A549 (cell line): ENCODE results near the gene RANGRF. TPM values are rescaled to one million over a fixed set of nuclear protein-coding genes. Genes with fewer than 3 reads are reported as not detected.
"Not testable (repeated sequence)": the region's sequence is repeated elsewhere in the genome, so short reads cannot be mapped to it uniquely, and the experiment has no call there.

Experiments used
- ATAC-seq, 2 experiments: fragments of 200-7000 bp in 1 of 2; fragments of >200 bp in 1 of 2; cut with Nextera tagmentation in 1 of 2; cut with Tn5 transposase in 1 of 2; 3 replicates each; pipeline versions ENCODE4 v1.8.0 to v1.9.1; 2018 to 2020; ENCODE audit warnings: mild to moderate bottlenecking in 1 of 2, moderate library complexity in 1 of 2
- CTCF ChIA-PET: fragments of 300-600 bp; sonication (Branson Sonifier 250); formaldehyde crosslinking; extraction: SDS; loops from one replicate; lab custom pipeline; 2021; ENCODE audit warnings: antibody characterized with exemption, inconsistent platforms; lab: Yijun Ruan, JAX
- POLR2A ChIA-PET: fragments of 350-600 bp; formaldehyde crosslinking; extraction: SDS; loops from one replicate; lab custom pipeline; 2021; ENCODE audit warnings: antibody characterized with exemption, inconsistent platforms; lab: Yijun Ruan, JAX
- DNase-seq, 2 experiments: peaks; one replicate each; pipeline versions ENCODE4 v3.0.0 to v3.0.0-alpha.2; 2011 to 2016; ENCODE audit warnings: low read depth in 1 of 2, low spot score in 1 of 2
- FAIRE-seq: peaks from 2 replicates; lab custom pipeline; 2011; peaks lifted over from hg19 to GRCh38; lab: Jason Lieb, UNC
- H3K27ac ChIP-seq, 2 experiments: fragments of >200 bp; sonication (Bioruptor Twin); formaldehyde crosslinking; 3 replicates each; pipeline ENCODE4 v1.5.1; 2016 to 2017
- H3K4me1 ChIP-seq: fragments of >200 bp; sonication (Bioruptor Twin); formaldehyde crosslinking; 3 replicates; pipeline ENCODE4 v1.6.1; 2016
- H3K4me2 ChIP-seq: fragments of >200 bp; sonication (Bioruptor Twin); formaldehyde crosslinking; 3 replicates; pipeline ENCODE4 v1.6.1; 2016
- H3K4me3 ChIP-seq: fragments of >200 bp; sonication (Bioruptor Twin); formaldehyde crosslinking; 3 replicates; pipeline ENCODE4 v1.5.1; 2016
- H3K9me3 ChIP-seq: fragments of >200 bp; sonication (Bioruptor Twin); formaldehyde crosslinking; 3 replicates; pipeline ENCODE4 v1.6.1; 2016
- CEBPB ChIP-seq, 2 experiments: fragments of >200 bp in 1 of 2; sonication (Bioruptor Twin) in 1 of 2; formaldehyde crosslinking in 1 of 2; IDR thresholded peaks; 2 replicates each; pipeline ENCODE4 v1.6.1; 2012 to 2016
- CTCF ChIP-seq: fragments of >200 bp; sonication (Bioruptor Twin); formaldehyde crosslinking; IDR thresholded peaks from 3 replicates; pipeline ENCODE4 v1.5.1; 2016
- EHMT2 ChIP-seq: fragments of 200-600 bp; sonication (generic); IDR thresholded peaks from 2 replicates; pipeline ENCODE4 v1.6.1; 2016; ENCODE audit warnings: antibody characterized with exemption, low read depth, mild to moderate bottlenecking, moderate library complexity
- FOSB ChIP-seq: fragments of 250-450 bp; sonication (Bioruptor Pico); IDR thresholded peaks from 2 replicates; pipeline ENCODE4 v1.5.0; 2020; ENCODE audit warnings: mild to moderate bottlenecking, moderate library complexity
- GATA3 ChIP-seq: IDR thresholded peaks from 2 replicates; pipeline ENCODE4 v1.6.1; 2012; ENCODE audit warnings: borderline replicate concordance
- HDAC2 ChIP-seq: fragments of 200-600 bp; sonication (generic); IDR thresholded peaks from 2 replicates; pipeline ENCODE4 v1.6.1; 2016
- HMGXB4 ChIP-seq: fragments of 250-450 bp; sonication (Bioruptor Pico); IDR thresholded peaks from 2 replicates; pipeline ENCODE4 v1.5.0; 2021; ENCODE audit warnings: mild to moderate bottlenecking, moderate library complexity, borderline replicate concordance
- HOXB5 ChIP-seq: fragments of 250-450 bp; sonication (Bioruptor Pico); IDR thresholded peaks from 2 replicates; pipeline ENCODE4 v1.5.0; 2020; ENCODE audit warnings: mild to moderate bottlenecking, moderate library complexity
- JUNB ChIP-seq: fragments of >200 bp; sonication (Bioruptor Twin); formaldehyde crosslinking; IDR thresholded peaks from 2 replicates; pipeline ENCODE4 v1.6.1; 2016
- MAX ChIP-seq: IDR thresholded peaks from 2 replicates; pipeline ENCODE4 v1.6.1; 2012
- MAZ ChIP-seq: fragments of 150-350 bp; IDR thresholded peaks from 2 replicates; pipeline ENCODE4 v1.6.1; 2014; ENCODE audit warnings: antibody characterized with exemption, low read depth, low read length, borderline replicate concordance
- NFE2L2 ChIP-seq: fragments of 150-350 bp; conservative IDR thresholded peaks from 2 replicates; pipeline ENCODE4 v1.6.1; 2014; ENCODE audit warnings: low read length
- NPAS2 ChIP-seq: fragments of 250-450 bp; sonication (Bioruptor Pico); IDR thresholded peaks from 2 replicates; pipeline ENCODE4 v1.8.0; 2022; ENCODE audit warnings: mild to moderate bottlenecking, moderate library complexity, borderline replicate concordance
- NR3C1 ChIP-seq: fragments of >200 bp; sonication (Bioruptor Twin); formaldehyde crosslinking; IDR thresholded peaks from 3 replicates; pipeline ENCODE4 v1.6.1; 2017
- RAD21 ChIP-seq, 2 experiments: fragments of >200 bp in 1 of 2; sonication (Bioruptor Twin) in 1 of 2; formaldehyde crosslinking in 1 of 2; IDR thresholded peaks in 1 of 2; conservative IDR thresholded peaks in 1 of 2; 2 replicates in 1 of 2; 3 replicates in 1 of 2; pipeline ENCODE4 v1.6.1; 2012 to 2018; ENCODE audit warnings: inconsistent platforms in 1 of 2
- REST ChIP-seq: fragments of 200-600 bp; sonication (generic); IDR thresholded peaks from 2 replicates; pipeline ENCODE4 v1.6.1; 2016; ENCODE audit warnings: antibody characterized with exemption, mild to moderate bottlenecking, moderate library complexity
- RNF2 ChIP-seq: fragments of 200-600 bp; sonication (generic); IDR thresholded peaks from 2 replicates; pipeline ENCODE4 v1.6.1; 2016; ENCODE audit warnings: low read depth, mild to moderate bottlenecking, antibody characterized with exemption, moderate library complexity, borderline replicate concordance
- SMC3 ChIP-seq: fragments of >200 bp; sonication (Bioruptor Twin); formaldehyde crosslinking; IDR thresholded peaks from 3 replicates; pipeline ENCODE4 v1.6.1; 2018; ENCODE audit warnings: inconsistent platforms
- ZC3H11A ChIP-seq: fragments of 450-650 bp; IDR thresholded peaks from 2 replicates; pipeline ENCODE4 v1.6.1; 2014; ENCODE audit warnings: antibody characterized with exemption, mild to moderate bottlenecking
- WGBS: methylation state at CpG from one replicate; pipeline ENCODE4 v1.1.6; 2017; ENCODE audit errors: missing lambda C conversion rate; 5-methylcytosine and 5-hydroxymethylcytosine counted together
- polyA plus RNA-seq, 4 experiments: library from polyadenylated mRNA; depleted of rRNA in 3 of 4; stranded (reverse); fragments of >200 nt; fragmentation: RNase III in 1 of 4; extraction: RNeasy Plus Mini Kit Qiagen cat#74134 plus additional on column Dnase treatment in 1 of 4; gene quantifications; 2 replicates in 3 of 4; 3 replicates in 1 of 4; pipeline ENCODE4 v1.2.3, GENCODE V29; 2011 to 2017

RANGRF gene
- polyA plus RNA-seq, 2 of the 4 experiments (the other 2 are of a cell fraction): 47.2 to 56.4 TPM

- TF ChIP-seq RNF2: no peak
- TF ChIP-seq HOXB5 (CRISPR knock-in tag): no peak
- TF ChIP-seq MAX: no peak
- TF ChIP-seq JUNB: no peak
- TF ChIP-seq FOSB (CRISPR knock-in tag): 0 out of 2 replicates have a peak, but pooled peaks have one; percentile 55
- no peak for TF ChIP-seq EHMT2
Measured at GRCh38 chr17:8249621-8250500, 38.6 kb upstream of the RANGRF start (continued).

- ATAC-seq, FAIRE-seq: not testable (repeated sequence)
- CTCF ChIA-PET: interaction anchor here (0.6 to 2.4 kb wide), 10 partner anchors 16 to 132 kb away, joined by 3 to 18 read pairs (median 4); no protein-coding TSS in a partner anchor
Measured at GRCh38 chr17:8251411-8251810, 37.1 kb upstream of the RANGRF start.

GRCh38 chr17:8253801-8254200 is 34.7 kb upstream of the RANGRF start:
- DNase-seq (peak in 1 of 2 experiments; percentile 62), FAIRE-seq (no peak), ATAC-seq (peak; percentile 44 to 57; a peak in 4 of 6 replicates)
- CTCF ChIA-PET: interaction anchor here (0.8 to 2.9 kb wide), 6 partner anchors 11 to 53 kb away, joined by 3 to 14 read pairs (median 4); no protein-coding TSS in a partner anchor
- H3K9me3 ChIP-seq: no peaks in the 10 kb centered on the region
- H3K27ac ChIP-seq: no peak overlapping the region
- 70% methylated on average over 8 of the region's 8 CpGs for WGBS
- H3K4me1 ChIP-seq: peaks cover 8% of the 10 kb centered on the region
- no peak overlapping the region for H3K4me3 ChIP-seq
- no peak overlapping the region for H3K4me2 ChIP-seq
- POLR2A ChIA-PET: interaction anchor here (1.2 kb wide), 1 partner anchor 42 kb away, joined by 3 read pairs; the partner anchor contains the start of gene SLC25A35
- TF ChIP-seq CEBPB (IDR thresholded peaks at IDR 0.05) (no peak), EHMT2 (no peak), NPAS2 (CRISPR knock-in tag) (no peak), ZC3H11A (no peak), JUNB (no peak), NFE2L2 (no peak), HMGXB4 (no peak), NR3C1 (no peak), MAZ (no peak), REST (no peak), HOXB5 (CRISPR knock-in tag) (no peak), CTCF (peak; percentile 48), SMC3 (0 out of 3 replicates have a peak, but pooled peaks have one; percentile 29), HDAC2 (no peak), GATA3 (no peak), RAD21 (conservative IDR thresholded peaks at IDR 0.05 in 1 of 2, IDR thresholded peaks at IDR 0.05 in 1 of 2) (peak; percentile 37 to 60; a peak in 3 of 5 replicates)

More at GRCh38 chr17:8251411-8251810, 37.1 kb upstream of the RANGRF start:
- not testable (repeated sequence) for H3K4me3 ChIP-seq, DNase-seq, H3K4me1 ChIP-seq, H3K9me3 ChIP-seq, H3K27ac ChIP-seq, H3K4me2 ChIP-seq
- POLR2A ChIA-PET: interaction anchor here (0.8 to 1.2 kb wide), 2 partner anchors 30 to 44 kb away, joined by 4 read pairs; partner anchors contain the start of gene SLC25A35
- 92% methylated on average over 2 of the region's 2 CpGs for WGBS
